Neural progenitor cell (in vitro differentiated cells): ENCODE results near the gene NPC1L1. TPM values are rescaled to one million over a fixed set of nuclear protein-coding genes. Genes with fewer than 3 reads are reported as not detected.

Source experiments
- DNase-seq: peaks from one replicate; pipeline ENCODE4 v3.0.0-alpha.2; 2016; ENCODE audit warnings: low spot score
- H2AFZ ChIP-seq: fragments of 200-600 bp; sonication (generic); replicated peaks from 2 replicates; pipeline ENCODE4 v1.6.1; 2016; ENCODE audit warnings: antibody characterized with exemption
- H3F3A ChIP-seq: fragments of 200-600 bp; sonication (generic); 2 replicates; pipeline ENCODE4 v1.6.1; 2016; ENCODE audit warnings: antibody characterized with exemption, low read depth
- H3K27ac ChIP-seq: fragments of 200-600 bp; sonication (generic); 2 replicates; pipeline ENCODE4 v1.5.1; 2016; ENCODE audit warnings: mild to moderate bottlenecking
- H3K27me3 ChIP-seq: fragments of 200-600 bp; sonication (generic); 2 replicates; pipeline ENCODE4 v1.6.1; 2016; ENCODE audit warnings: mild to moderate bottlenecking, moderate library complexity
- H3K36me3 ChIP-seq: fragments of 200-600 bp; sonication (generic); 2 replicates; pipeline ENCODE4 v1.5.1; 2016
- H3K4me1 ChIP-seq: fragments of 200-600 bp; sonication (generic); 2 replicates; pipeline ENCODE4 v1.6.1; 2016; ENCODE audit warnings: mixed run types
- H3K4me2 ChIP-seq: fragments of 200-600 bp; sonication (generic); 2 replicates; pipeline ENCODE4 v1.6.1; 2016
- H3K4me3 ChIP-seq: fragments of 200-600 bp; sonication (generic); 2 replicates; pipeline ENCODE4 v1.5.1; 2016
- H3K79me2 ChIP-seq: fragments of 200-600 bp; sonication (generic); 2 replicates; pipeline ENCODE4 v1.6.1; 2016; ENCODE audit warnings: low read depth
- H3K9ac ChIP-seq: fragments of 200-600 bp; sonication (generic); 2 replicates; pipeline ENCODE4 v1.6.1; 2016
- H3K9me3 ChIP-seq: fragments of 200-600 bp; sonication (generic); 2 replicates; pipeline ENCODE4 v1.5.1; 2016; ENCODE audit warnings: low read depth
- H4K20me1 ChIP-seq: fragments of 200-600 bp; sonication (generic); 2 replicates; pipeline ENCODE4 v1.6.1; 2016; ENCODE audit warnings: low read depth
- H3K27ac Mint-ChIP-seq: 3 replicates; pipeline ENCODE4 v1.8.0; 2021; ENCODE audit warnings: mixed read lengths
- H3K27me3 Mint-ChIP-seq: 2 replicates; pipeline ENCODE4 v1.8.0; 2022; ENCODE audit warnings: low read depth, mild to moderate bottlenecking, inconsistent platforms, moderate library complexity, mixed read lengths; ENCODE audit not compliant: insufficient read depth
- H3K36me3 Mint-ChIP-seq: 3 replicates; pipeline ENCODE4 v1.8.0; 2021; ENCODE audit warnings: mixed read lengths
- H3K4me1 Mint-ChIP-seq: 3 replicates; pipeline ENCODE4 v1.8.0; 2021; ENCODE audit warnings: mixed read lengths
- H3K4me3 Mint-ChIP-seq: 3 replicates; pipeline ENCODE4 v1.8.0; 2021; ENCODE audit warnings: mild to moderate bottlenecking, moderate library complexity, mixed read lengths
- H3K9me3 Mint-ChIP-seq: 3 replicates; pipeline ENCODE4 v1.8.0; 2020; ENCODE audit warnings: mixed read lengths
- CTCF ChIP-seq: fragments of 200-600 bp; sonication (generic); IDR thresholded peaks from 2 replicates; pipeline ENCODE4 v1.5.1; 2017; ENCODE audit warnings: antibody characterized with exemption, mild to moderate bottlenecking
- EZH2 ChIP-seq: fragments of 200-600 bp; sonication (generic); IDR thresholded peaks from 2 replicates; pipeline ENCODE4 v1.6.1; 2017; ENCODE audit warnings: antibody characterized with exemption, mild to moderate bottlenecking, moderate library complexity
- EZH2phosphoT487 ChIP-seq: fragments of 200-600 bp; sonication (generic); IDR thresholded peaks from 2 replicates; pipeline ENCODE4 v1.6.1; 2017; ENCODE audit warnings: antibody characterized with exemption
- total RNA-seq: library from RNA; depleted of rRNA; stranded (reverse); fragments of >200 nt; gene quantifications from 2 replicates; pipeline ENCODE4 v1.2.3, GENCODE V29; 2015; ENCODE audit warnings: low replicate concordance

Gene NPC1L1
- total RNA-seq, 1 donor from 2014 or later = not detected

GRCh38 chr7:44471850-44472249, 69.3 kb downstream of the NPC1L1 start:
- no peak overlapping the region for H3K9ac ChIP-seq
- no peak overlapping the region for H3K4me3 ChIP-seq
- H3K4me1 Mint-ChIP-seq = no peaks in the 10 kb centered on the region
- H3F3A ChIP-seq = no peaks in the 10 kb centered on the region
- no peaks in the 10 kb centered on the region for H3K4me1 ChIP-seq
- H3K27me3 ChIP-seq = no peaks in the 10 kb centered on the region
- no peaks in the 10 kb centered on the region for H3K9me3 Mint-ChIP-seq
- H4K20me1 ChIP-seq = peaks cover 38% of the 10 kb centered on the region
- H3K79me2 ChIP-seq = peaks cover 63% of the 10 kb centered on the region
- peaks cover 17% of the 10 kb centered on the region for H3K36me3 Mint-ChIP-seq
- no peaks in the 10 kb centered on the region for H3K36me3 ChIP-seq
- no peak overlapping the region for H3K27ac ChIP-seq
- TF ChIP-seq EZH2 (no peak), CTCF (no peak), EZH2phosphoT487 (no peak)
- no peak overlapping the region for H3K4me3 Mint-ChIP-seq
- H3K4me2 ChIP-seq = no peak overlapping the region
- no peak for DNase-seq
- no peak overlapping the region for H3K27ac Mint-ChIP-seq
- no peaks in the 10 kb centered on the region for H3K27me3 Mint-ChIP-seq
- H3K9me3 ChIP-seq = no peaks in the 10 kb centered on the region
- H2AFZ ChIP-seq = no peak overlapping the region

- H3K27ac ChIP-seq = no peak overlapping the region
- no peak for TF ChIP-seq EZH2
- TF ChIP-seq CTCF = no peak
- TF ChIP-seq EZH2phosphoT487 = no peak
- H3F3A ChIP-seq = no peaks in the 10 kb centered on the region
- no peak overlapping the region for H3K4me3 ChIP-seq
- H3K79me2 ChIP-seq = peaks cover 61% of the 10 kb centered on the region
- no peaks in the 10 kb centered on the region for H3K27me3 ChIP-seq
- Mint-ChIP-seq H3K36me3 (peaks cover 15% of the 10 kb centered on the region), H3K27ac (no peak overlapping the region), H3K9me3 (no peaks in the 10 kb centered on the region), H3K4me3 (no peak overlapping the region), H3K27me3 (no peaks in the 10 kb centered on the region), H3K4me1 (no peaks in the 10 kb centered on the region)
- H2AFZ ChIP-seq = no peak overlapping the region
- H3K9me3 ChIP-seq = no peaks in the 10 kb centered on the region
- no peak overlapping the region for H3K9ac ChIP-seq
- H3K4me1 ChIP-seq = no peaks in the 10 kb centered on the region
- no peak for DNase-seq
- H4K20me1 ChIP-seq = peaks cover 34% of the 10 kb centered on the region
- no peak overlapping the region for H3K4me2 ChIP-seq
- no peaks in the 10 kb centered on the region for H3K36me3 ChIP-seq
These were observed 69.7 kb downstream of the NPC1L1 start for GRCh38 chr7:44471436-44471835.

- H3K9me3 ChIP-seq = no peaks in the 10 kb centered on the region
- no peaks in the 10 kb centered on the region for H3K4me1 Mint-ChIP-seq
- no peaks in the 10 kb centered on the region for H3K27me3 ChIP-seq
- H3K4me3 ChIP-seq = no peak overlapping the region
- H3K9me3 Mint-ChIP-seq = no peaks in the 10 kb centered on the region
- H3K9ac ChIP-seq = no peak overlapping the region
- H3K36me3 Mint-ChIP-seq = peaks cover 14% of the 10 kb centered on the region
- H3K27ac ChIP-seq = no peak overlapping the region
- no peak overlapping the region for H3K4me2 ChIP-seq
- H3F3A ChIP-seq = no peaks in the 10 kb centered on the region
- peaks cover 63% of the 10 kb centered on the region for H3K79me2 ChIP-seq
- no peaks in the 10 kb centered on the region for H3K4me1 ChIP-seq
- H3K36me3 ChIP-seq = no peaks in the 10 kb centered on the region
- H3K27me3 Mint-ChIP-seq = no peaks in the 10 kb centered on the region
- DNase-seq = no peak
- no peak for TF ChIP-seq EZH2phosphoT487
- no peak for TF ChIP-seq CTCF
- TF ChIP-seq EZH2 = no peak
- H3K27ac Mint-ChIP-seq = no peak overlapping the region
- H2AFZ ChIP-seq = no peak overlapping the region
- no peak overlapping the region for H3K4me3 Mint-ChIP-seq
- H4K20me1 ChIP-seq = peaks cover 32% of the 10 kb centered on the region
These were observed 70.4 kb downstream of the NPC1L1 start for GRCh38 chr7:44470628-44471245.
